CD4-positive, alpha-beta T cell treated with Interleukin-1 beta for 1 hour (primary cell): ENCODE measurements around the gene AGAP6.
"Not testable (repeated sequence)": the region's sequence is repeated elsewhere in the genome, so short reads cannot be mapped to it uniquely, and the experiment has no call there.

Experiments used
- DNase-seq, 2 donors: peaks; one replicate each; pipeline ENCODE4 v3.0.0-alpha.2; 2020 to 2022

AGAP6 gene

DNA sequence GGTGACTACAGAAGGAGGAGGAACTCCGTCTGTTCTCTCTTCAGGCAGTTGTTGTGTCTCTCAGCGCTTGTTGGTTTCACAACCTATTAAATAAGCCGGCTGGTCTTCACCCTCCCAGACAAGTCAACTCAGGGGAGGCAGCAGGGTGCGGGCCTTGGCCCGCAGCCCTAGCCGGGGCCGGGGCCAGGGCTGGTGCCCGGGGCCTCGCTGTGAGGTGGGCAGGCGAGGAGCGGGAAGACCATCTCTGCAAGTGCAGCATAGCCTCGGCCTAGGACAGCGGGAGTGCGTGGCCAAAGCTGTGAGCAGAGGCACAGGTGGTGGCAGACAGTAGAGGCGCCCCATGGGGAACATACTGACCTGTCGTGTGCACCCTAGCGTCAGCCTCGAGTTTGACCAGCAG lies at the start of gene AGAP6:
TSS of gene AGAP6 (plus strand) at position 31 of the 400 bp plus-strand sequence. CDS start at position 341, 310 bp downstream.
- DNase-seq, result not testable (repeated sequence)

DNA sequence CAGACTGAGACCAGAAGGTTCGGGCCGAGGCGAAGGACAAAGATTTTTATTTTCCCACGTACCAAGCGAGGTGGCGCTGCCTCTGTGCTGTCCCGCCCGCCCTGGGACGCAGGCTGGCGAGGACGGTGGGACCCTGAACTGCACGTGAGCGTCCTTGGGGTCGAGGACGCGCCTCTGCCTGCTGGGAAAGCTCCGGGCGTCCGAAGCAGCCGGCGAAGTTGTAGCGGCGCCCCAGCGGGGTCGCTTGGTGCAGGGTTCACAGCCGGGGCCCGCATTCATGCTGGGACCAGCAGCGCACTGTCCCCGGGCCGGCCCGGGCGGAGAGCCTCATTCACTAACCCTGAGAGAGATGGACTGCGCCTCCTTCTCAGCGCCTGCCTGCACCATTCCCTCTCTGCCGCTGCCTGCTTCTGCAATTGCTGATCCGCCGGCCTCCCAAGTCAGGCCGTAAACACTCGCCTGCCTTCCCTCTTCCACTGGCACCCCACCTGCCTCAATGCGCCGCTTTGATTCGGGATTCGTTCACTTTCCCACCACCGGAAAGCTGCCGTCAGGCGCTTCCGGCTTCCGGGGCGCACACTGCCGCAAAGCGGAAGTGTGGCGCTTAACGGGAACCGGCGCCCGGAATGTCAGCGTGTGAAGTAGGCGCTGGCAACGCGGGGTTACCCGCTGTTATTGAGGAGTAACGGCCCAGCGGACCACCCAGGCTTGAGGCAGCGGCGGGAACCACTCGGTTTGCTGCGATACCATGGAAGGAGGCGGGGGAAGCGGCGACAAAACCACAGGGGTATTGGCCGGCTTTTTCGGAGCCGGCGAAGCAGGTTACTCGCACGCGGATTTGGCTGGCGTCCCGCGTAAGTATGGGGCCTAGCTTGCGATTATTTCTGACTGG lies 46.5 kb upstream of the AGAP6 start, which contains the start of the genes PARG and TIMM23B:
TSS of gene PARG (minus strand) at position 581 of the 892 bp plus-strand sequence. CDS start at position 279, 302 bp downstream.
TSS of gene TIMM23B (plus strand) at position 607 of the 892 bp plus-strand sequence. CDS start at position 749, 142 bp downstream.
- DNase-seq, result peak; percentile 79 to 83

DNA sequence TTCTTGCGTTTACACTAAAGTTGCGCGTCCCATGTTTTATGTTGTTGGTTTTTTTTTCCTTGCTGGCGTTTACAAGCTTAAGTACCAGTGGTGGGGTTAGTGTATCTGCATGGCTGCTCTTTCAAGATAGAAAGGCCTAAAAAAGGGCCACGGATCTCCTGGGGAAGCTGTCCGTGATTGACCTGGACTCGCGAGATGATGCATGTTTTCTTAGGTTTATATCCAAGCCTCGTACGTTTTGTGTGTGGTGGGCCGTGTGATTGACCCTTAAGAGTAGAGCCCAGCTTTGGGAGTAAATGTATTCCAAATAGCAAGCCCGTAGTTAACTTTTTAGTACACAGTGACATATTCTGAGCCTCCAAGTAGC lies 45.9 kb upstream of the AGAP6 start:
- DNase-seq, result not testable (repeated sequence)

DNA sequence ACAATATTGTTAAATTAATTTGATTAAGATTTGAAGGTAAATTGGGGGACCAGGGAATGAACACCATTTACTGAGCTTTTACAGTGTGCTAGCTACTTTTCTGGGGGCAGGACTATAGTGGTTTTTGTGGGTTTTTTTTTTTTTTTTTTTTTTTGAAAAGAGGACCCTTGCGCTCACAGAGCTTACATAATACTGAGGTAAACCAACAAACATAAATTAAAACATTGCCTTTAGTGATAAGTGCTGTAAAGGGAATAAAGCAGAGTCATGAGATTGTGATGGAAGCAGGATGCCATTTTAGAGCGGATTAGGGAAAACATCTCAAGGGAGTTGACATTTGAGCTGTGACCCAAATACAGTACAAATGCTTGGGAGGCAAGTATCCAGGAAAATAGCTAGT lies 44.6 kb upstream of the AGAP6 start:
- not testable (repeated sequence) for DNase-seq

DNA sequence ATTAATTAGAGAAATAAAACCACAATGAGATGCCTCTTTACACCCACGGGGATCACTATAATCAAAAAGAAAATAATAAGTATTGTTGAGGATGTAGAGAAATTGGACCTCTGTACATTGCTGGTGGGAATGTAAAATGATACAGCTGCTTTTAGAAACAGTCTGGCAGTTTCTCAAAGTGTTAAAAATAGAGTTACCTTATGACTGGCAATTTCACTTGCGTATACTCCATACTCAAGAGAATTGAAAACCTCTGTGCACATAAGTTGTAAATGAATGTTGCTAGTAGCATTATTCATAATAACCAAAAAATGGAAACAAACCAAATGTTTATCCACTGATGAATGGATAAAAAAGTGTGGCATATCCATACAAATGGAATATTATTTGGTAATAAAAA lies 40.1 kb upstream of the AGAP6 start:
- DNase-seq, result not testable (repeated sequence)

DNA sequence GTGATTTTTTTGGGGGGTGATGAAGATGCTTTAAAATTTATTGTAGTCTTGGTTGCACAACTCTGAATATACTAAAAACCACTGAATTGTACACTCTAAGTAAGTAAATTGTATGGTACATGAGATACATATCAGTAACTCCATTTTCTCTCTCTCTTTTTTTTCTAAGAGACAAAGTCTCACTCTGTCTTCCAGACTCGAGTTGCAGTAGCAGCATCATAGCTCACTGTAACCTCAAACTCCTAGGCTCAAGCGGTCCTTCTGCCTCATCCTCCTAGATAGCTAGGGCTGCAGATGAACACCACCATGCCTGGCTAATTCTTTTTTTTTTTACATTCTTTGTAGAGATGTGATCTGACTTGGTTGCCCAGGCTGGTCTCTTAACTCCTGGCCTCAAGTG lies 39.5 kb upstream of the AGAP6 start:
- not testable (repeated sequence) for DNase-seq

DNA sequence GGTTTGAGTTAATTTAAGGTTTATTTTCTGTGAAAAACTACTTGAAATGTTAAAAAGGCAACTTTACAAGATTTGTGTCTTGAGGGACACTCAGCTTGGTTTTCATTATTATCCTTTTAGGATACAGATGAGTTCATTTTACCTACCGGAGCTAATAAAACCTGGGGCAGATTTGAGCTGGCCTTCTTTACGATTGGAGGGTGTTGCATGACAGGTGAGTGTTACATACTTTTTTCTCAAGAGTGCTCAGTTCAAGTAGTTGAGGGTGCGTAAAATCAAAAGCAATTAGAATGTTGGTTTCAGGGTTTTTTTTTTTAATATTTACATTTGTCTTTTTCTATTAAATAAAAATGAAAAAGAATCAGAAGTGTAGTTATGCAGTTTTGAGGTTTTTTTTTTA lies 36.2 kb upstream of the AGAP6 start:
- DNase-seq, result not testable (repeated sequence)

DNA sequence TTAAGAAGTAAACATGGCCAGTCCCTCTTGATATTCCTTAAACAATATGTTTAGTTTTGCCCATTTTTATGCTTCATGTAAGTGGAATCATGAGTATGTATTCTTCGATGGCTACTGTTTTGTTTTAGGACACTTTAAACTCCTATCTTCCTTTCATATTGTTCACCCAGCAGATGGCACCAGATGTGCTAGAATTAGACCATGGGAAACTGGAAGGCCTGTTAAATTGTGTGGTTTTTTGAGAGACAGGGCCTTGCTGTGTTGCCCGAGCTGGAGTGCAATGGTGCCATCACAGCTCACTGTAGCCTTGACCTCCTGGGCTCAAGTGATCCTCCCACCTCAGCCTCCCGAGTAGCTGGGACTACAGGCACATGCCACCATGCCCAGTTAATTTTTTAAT lies 35.1 kb upstream of the AGAP6 start:
- DNase-seq, result not testable (repeated sequence)

DNA sequence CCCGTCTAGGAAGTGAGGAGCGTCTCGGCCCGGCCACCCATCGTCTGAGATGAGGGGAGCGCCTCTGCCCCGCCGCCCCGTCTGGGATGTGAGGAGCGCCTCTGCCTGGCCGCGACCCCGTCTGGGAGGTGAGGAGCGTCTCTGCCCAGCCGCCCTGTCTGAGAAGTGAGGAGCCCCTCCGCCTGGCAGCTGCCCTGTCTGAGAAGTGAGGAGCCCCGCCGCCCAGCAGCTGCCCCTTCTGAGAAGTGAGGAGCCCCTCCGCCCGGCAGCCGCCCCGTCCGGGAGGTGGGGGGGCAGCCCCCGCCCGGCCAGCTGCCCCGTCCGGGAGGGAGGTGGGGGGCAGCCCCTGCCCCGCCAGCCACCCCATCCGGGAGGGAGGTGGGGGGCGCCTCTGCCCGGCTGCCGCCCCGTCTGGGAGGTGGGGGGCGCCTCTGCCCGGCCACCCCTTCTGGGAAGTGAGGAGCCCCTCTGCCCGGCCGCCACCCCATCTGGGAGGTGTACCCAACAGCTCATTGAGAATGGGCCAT lies 17.8 kb upstream of the AGAP6 start:
- not testable (repeated sequence) for DNase-seq

DNA sequence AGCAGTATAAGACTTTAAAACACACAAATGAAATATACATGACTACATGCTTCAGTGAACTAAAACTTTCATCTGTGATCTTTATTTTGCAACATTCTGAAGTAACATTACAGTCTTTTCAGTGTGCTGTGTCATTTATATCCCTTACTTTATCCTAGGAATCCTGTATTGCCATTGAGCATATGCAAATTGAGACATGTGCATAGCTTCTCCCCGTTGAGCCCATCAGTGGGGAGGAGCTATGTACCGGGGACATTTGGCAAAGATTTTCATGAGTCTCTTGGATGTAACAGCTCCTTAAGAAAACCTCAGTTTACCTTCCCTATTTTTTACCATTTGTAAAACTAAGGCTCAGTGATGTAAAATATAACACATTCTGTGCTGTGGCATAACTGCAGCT lies 16.7 kb upstream of the AGAP6 start:
- DNase-seq, result not testable (repeated sequence)

DNA sequence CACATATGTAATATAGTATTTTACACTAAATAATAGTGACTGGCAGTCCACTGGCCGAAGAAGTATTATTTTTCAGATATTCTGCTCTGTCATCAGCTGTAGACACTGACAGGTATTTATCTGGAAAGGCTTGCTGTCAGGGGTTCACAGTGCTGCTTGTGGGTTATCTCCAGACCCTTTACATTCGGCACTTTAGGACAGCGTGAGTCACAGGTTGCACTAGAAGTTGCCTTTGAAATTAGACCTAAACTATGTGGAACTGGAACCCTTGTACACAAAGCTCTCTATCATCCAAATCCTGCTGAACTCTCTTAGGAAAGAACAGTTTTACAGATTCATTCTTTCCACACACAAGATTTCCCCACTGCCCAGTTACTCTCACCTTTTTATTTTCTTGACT lies 16.1 kb upstream of the AGAP6 start:
- not testable (repeated sequence) for DNase-seq

DNA sequence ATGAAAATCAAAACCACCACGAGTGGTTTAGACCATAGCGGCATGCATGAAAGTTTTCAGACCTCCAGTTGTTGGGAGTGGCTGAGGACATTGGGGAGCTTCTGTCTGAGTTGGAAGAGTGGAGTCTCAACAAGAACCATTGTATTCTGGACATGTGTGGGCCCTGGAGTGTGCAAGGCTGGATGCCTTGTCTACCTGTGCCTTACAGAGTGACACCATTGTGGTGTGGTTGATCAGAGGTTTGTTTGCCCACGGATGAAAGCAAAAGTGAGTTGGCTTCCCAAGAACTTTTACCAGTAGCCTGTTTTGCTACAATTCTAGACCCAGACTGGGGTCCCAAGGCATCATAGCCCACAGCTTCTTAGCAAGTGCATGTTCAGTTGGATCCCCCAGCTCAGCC lies 10.4 kb upstream of the AGAP6 start:
- not testable (repeated sequence) for DNase-seq

DNA sequence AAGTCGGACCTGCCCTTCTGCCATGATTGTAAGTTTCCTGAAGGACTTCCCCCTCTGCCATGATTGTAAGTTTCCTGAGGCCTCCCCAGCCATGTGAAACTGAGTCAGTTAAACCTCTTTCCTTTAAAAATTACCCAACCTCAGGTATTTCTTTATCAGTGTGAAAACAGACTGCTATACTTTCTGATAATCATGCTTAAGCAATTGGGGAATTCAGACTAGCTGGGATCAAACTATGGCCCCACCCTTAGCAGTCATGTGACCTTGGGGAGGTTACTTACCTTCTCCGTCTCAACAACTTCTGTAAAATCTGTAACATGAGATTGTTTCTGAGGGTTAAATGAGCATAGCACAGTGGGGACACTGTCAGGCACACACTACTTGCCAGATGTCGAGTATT lies 999 bp upstream of the AGAP6 start:
- not testable (repeated sequence) for DNase-seq

DNA sequence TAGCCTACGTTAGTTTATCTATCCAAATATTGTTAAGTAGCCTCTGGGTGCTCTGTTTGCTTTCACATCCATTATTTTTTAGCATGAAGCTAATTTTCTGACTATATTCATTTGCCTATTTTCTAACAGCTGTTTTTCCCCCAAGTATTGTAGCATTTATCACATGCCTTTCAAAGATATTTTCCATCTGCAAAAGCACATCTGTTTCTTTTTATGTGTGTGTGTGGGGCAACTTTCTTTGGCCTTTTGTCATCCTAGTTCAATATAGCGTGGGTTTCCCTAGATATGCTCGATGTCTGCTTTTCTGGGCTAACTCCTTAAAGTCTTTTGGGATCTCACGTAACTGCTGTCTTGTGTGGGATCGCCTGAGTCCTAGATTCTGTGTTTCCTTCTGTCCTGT lies 7.1 kb downstream of the AGAP6 start:
- not testable (repeated sequence) for DNase-seq

DNA sequence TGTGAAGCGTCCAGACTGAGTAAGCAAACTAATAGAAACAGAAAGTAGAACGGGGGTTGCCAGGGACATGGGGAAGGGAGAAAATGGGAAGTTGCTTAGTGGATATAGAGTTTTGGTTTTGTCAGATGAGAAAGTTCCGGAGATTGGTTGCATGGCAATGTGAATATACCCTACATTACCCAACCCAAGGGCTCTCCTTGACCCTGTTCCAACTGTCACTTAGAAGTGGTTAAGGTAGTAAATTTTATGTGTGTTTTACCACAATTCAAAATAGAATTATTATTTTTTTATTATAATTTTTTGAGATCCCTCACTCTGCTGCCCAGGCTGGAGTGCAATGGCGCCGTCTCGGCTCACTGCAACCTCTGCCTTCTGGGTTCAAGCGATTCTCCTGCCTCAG lies 25.8 kb downstream of the AGAP6 start:
- not testable (repeated sequence) for DNase-seq

DNA sequence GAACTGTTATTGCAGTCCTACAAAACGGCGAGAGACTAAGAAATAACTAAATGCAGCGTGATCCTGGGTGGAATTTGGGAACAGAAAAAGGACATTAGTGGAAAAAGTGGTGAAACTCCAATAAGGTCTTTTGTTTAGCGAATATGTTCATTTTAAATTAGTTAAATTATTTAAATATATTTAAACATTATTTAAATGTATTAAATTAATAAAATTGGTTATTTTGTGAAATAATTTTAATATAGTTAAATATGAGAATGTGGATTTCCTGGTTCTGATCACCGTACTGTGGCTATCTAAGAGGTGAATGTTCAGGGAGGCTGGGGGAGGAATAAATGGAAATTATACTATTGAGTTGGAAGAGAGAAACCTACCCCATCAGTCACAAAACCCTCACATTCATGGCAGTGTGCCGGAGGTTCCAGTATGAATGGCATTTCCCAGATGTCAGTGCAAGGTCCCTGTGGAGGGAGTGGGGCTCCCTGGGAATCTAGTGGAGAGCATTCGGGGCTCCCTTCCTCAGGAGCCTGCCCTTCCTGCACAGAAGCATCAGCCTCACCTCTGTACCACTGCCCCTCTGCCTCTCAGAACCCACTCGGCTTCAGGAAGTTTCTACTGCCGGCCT lies 27.5 kb downstream of the AGAP6 start:
- not testable (repeated sequence) for DNase-seq

DNA sequence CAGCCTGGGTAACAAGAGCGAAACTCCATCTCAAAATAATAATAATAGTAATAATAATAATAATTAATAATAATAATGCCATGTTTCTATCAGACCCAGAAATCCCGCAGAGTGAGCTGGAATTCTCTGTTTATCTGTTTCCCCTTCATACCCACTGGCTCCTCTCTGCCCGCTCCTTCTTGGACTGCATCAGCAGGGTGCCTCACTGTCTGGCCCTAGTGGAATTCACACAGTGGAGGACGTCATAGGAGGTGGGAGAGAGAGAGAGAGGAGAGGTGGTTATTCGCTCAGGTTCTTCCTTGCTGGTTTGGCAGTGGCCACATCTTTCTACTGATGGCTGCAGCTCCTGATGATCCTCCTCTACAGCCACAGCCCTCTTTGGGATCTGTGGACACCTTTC lies 28.7 kb downstream of the AGAP6 start:
- not testable (repeated sequence) for DNase-seq

DNA sequence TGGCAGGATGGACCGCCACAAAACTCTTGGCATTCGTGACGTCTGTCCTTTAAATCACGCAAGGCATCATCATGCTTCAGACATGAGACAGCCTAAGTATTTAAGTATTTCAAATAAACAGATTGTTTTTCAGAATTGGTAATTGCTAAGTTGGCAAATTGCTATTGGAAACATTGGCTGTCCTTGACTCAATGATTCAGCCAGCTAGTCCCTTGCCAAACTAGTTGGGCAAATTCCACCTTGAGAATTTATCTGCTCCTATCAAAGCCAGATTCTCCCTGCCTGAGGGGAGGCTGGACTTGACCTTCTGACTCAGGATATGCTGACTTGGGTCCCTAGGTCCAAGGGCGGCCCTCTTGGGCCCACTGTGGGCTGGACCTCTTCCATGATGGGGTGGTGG lies 29.4 kb downstream of the AGAP6 start:
- not testable (repeated sequence) for DNase-seq

DNA sequence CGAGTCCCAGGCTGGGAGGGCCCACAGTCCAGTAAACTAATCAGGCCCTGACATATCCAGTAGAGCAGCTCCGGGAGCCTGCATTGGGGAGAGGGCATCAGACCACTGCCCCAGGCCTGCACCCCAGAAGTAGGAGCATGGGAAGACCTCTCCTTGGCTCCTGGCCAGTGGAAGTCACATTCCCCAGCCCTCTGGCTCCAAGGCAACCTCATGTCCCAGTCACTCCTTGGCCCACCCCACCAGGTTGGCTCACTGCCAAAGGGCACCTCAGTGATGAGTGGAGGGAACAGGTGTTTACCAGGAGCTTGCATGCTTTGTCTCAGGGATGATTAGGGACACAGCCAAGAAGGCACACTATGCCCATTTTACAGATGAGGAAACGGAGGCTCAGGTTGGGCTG lies 31.1 kb downstream of the AGAP6 start:
- DNase-seq, result not testable (repeated sequence)

DNA sequence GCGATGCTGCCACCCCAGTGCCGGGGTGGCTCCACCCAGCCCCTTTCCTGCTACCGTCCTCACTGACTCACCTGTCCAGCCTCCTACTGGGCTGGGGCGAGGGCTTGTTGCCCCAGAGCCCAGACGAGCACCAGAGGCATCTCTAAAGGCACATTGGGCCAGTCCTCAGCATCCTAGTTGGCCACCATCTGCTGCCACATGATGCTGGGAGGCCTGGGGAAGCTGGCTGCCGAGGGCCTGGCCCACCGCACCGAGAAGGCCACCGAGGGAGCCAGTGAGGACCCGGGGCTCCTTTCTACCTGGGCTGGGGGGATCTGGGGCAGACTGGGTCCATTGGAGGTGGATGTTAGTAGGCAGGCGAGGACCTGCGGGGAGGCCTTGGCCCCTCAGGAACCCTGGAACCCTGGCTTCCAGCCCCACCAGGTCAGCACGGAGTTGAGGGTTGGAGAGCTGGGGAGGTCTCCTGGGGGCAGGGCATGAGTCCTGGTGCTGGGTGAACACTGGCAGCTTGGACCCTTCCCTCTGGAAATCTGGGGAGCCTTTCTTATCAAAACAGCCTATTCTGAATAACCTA lies 32.3 kb downstream of the AGAP6 start:
- not testable (repeated sequence) for DNase-seq

DNA sequence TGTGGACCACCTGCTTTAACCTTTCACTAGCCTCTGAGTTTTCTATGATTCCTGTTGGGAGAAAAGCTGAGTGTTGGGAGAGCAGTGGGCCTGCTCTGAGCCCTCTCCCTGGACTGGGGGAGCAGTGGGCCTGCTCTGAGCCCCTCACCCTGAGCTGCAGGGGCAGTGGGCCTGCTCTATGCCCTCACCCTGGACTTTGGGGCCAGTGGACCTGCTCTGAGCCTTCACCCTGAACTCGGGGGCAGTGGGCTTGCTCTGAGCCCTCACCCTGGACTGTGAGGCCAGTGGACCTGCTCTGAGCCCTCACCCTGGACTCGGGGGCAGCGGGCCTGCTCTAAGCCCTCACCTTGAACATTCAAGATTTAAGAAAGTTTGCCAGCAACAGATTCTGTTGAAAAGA lies 33.4 kb downstream of the AGAP6 start:
- DNase-seq, result no peak

DNA sequence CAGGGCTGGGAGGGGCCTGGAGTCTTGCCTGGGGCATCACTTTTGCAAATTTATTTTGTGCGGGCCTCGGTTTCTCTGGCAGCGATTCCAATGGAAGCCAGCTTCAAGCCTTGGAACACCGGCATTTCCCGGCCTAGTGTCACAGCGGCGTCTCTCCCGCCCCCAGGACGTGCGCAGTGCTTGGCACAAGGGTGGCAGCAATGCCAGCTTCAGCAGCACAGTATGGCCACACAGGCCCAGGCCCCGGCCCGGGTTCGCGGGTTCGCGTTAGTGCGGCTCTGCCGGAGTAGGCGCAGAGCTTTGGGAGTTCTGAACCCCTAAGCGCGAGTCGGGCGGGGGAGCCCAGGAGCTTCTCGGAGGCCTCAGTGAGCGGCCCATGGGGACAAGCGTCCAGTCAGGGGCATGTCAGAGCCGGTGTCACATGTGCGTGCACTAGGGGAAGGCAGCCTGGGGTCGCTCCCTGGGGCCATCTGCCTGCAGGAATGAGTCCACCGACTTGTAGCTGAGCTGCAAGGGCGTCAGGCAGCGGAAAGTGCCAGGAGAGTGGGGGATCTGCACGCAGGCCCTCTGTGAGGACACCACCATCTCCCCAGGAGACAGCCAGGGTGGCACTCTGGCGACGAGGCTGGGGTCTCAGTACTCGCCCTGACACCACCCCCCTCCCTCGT lies 36.6 kb downstream of the AGAP6 start:
- not testable (repeated sequence) for DNase-seq

DNA sequence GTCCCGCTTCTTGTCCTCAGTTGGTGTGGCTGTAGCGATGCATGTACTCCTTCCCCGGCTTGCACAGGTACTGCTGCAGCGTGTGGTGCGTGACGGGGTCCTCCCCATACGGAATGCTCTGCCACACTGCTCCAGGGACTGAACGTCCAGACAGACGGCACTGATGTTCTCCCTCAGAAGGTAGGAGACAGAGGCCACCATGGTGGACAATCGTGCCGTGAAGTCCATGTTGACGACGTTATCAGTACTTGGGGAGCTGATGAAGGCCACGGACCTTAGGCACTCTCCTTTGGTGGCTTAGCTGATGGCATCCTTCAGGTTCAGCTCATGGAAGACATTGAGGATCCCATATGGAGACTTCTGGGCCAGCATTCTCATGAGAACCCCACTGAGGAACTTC lies 37.4 kb downstream of the AGAP6 start:
- DNase-seq, result no peak
